Subcutaneous abdominal adipose tissue (tissue), 5 donors: Measurements from ENCODE around the gene TXK.

ENCODE experiments used
- H3K27ac ChIP-seq: one replicate; pipeline ENCODE4 v1.7.0; 2013; ENCODE audit warnings: low read depth, mild to moderate bottlenecking, inconsistent platforms, low read length, moderate library complexity
- H3K27me3 ChIP-seq, 5 donors: one replicate each; pipeline ENCODE4 v1.7.0; 2013; ENCODE audit warnings: low read length in 5 of 5, inconsistent platforms in 1 of 5; ENCODE audit not compliant: control insufficient read depth in 5 of 5, insufficient read depth in 4 of 5
- H3K36me3 ChIP-seq, 5 donors: one replicate each; pipeline ENCODE4 v1.7.0; 2013; ENCODE audit warnings: low read length in 5 of 5; ENCODE audit not compliant: control insufficient read depth in 5 of 5, insufficient read depth in 5 of 5
- H3K4me1 ChIP-seq, 5 donors: one replicate each; pipeline ENCODE4 v1.7.0; 2013; ENCODE audit warnings: low read length in 5 of 5, mild to moderate bottlenecking in 3 of 5, moderate library complexity in 1 of 5; ENCODE audit not compliant: control insufficient read depth in 5 of 5, insufficient read depth in 5 of 5
- H3K4me3 ChIP-seq, 5 donors: one replicate each; pipeline ENCODE4 v1.7.0; 2013; ENCODE audit warnings: low read length in 5 of 5, low read depth in 1 of 5
- H3K9ac ChIP-seq, 5 donors: one replicate each; pipeline ENCODE4 v1.7.0; 2013; ENCODE audit warnings: low read length in 5 of 5, mild to moderate bottlenecking in 4 of 5, moderate library complexity in 3 of 5
- H3K9me3 ChIP-seq, 5 donors: one replicate each; pipeline ENCODE4 v1.7.0; 2013; ENCODE audit warnings: low read length in 5 of 5; ENCODE audit not compliant: control insufficient read depth in 5 of 5
- donor health status: healthy.
- donor health status: healthy.
- donor health status: healthy.
- donor health status: healthy.
- donor health status: healthy.

Gene TXK

DNA sequence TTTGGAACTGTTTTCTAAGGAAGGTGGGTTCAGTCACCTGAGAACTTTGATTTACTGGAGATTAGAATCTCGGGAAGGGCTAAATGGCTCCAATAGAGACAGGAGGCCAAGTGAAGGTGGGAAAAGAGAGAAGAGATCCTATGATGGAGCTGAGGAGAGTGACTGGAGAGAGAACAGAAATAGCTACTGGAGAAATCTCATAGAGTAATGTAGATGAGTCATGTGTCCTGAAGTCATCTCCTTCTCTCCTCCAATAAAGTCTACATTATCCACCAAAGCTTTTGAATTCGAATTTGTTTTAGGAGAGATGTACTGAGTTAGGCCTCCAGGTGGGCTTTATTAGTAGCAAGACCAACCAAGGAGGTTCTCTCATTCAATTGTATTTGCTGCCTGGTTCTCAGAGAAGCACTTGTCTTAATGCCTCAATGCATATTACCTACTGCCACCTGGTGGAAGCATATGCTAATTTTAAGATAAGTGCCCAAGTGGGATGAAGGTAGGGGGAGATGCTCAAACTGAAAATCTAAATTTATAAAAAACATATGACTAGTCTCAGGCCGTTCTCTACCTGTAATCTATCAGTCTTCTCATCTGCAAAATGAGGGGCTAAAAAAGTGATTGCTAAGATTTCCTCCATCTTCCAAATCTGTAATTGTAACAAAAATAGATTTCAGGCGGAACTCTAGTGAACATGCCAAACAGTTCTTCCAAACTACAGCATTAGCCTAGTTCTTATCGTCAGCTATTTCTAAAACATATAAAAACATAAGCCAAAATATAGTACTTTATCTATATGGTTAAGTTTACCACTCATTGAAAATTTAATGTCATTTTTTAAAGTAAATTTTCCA is 24.4 kb downstream of the TXK start:
- Histone ChIP-seq H3K9ac (no peak overlapping the region), H3K27ac (no peak overlapping the region), H3K9me3 (no peaks in the 10 kb centered on the region), H3K4me1 (no peaks in the 10 kb centered on the region), H3K27me3 (no peaks in the 10 kb centered on the region), H3K36me3 (no peaks in the 10 kb centered on the region), H3K4me3 (no peak overlapping the region)

DNA sequence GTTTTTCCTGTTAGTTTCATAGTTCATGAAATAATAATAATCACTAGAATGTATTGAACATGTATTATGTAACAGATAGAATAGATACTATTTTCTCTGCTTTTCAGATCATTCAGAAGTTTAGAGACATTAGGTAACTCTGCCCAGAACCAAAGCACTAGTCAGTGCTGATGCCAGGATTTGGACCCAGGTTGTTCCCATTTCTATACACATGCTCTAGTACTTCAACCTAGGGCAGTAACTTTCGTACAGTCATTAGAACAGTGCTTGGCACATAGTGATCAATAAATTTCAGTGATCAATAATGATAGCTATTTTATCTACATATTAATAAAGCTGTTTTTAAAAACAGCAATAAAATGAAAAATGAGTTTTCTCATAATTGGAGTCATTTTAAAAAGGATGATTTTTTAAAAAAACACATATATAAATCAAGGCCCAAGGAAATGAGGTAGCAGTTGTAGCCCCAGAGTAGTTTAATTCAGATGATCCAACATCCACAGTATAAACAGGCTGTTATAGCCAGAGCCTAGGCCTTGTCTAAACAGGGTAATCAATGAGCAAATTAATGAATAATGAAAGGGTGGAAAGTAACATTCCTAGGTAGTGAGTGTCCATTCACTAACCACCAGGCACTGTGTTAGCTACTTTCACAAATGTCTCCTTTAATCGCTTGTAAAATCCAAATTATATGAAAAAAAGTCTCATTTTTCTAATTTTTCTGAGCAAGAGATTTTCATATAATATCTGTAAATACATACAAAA is 25.6 kb downstream of the TXK start:
- Histone ChIP-seq H3K27me3 (no peaks in the 10 kb centered on the region), H3K9ac (no peak overlapping the region), H3K27ac (no peak overlapping the region)

DNA sequence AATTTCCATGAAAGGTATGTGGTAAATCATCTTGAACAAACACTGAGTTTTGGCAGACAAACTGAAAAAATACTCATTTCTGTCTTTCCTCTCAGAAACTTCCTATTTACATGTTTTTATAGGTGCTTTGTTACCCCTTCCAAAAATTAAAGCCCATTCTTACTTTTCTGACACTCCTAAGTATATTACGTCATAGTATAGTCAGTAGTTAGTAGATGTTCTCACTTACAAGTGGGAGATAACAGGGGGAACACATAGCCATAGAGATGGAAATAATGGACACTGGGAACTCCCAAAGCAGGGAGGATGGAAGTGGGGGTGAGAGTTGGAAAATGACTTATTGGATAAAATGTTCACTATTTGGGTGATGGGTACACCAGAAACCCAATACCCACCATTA is 28.8 kb downstream of the TXK start:
- no peaks in the 10 kb centered on the region for H3K9me3 ChIP-seq
- no peak overlapping the region for H3K4me3 ChIP-seq
- no peaks in the 10 kb centered on the region for H3K27me3 ChIP-seq
- H3K9ac ChIP-seq, result no peak overlapping the region
- H3K27ac ChIP-seq, result no peak overlapping the region
- no peaks in the 10 kb centered on the region for H3K4me1 ChIP-seq
- no peaks in the 10 kb centered on the region for H3K36me3 ChIP-seq

More for the DNA sequence above, 25.6 kb downstream of the TXK start:
- Histone ChIP-seq H3K9me3 (no peaks in the 10 kb centered on the region), H3K4me1 (no peaks in the 10 kb centered on the region), H3K36me3 (no peaks in the 10 kb centered on the region), H3K4me3 (no peak overlapping the region)

DNA sequence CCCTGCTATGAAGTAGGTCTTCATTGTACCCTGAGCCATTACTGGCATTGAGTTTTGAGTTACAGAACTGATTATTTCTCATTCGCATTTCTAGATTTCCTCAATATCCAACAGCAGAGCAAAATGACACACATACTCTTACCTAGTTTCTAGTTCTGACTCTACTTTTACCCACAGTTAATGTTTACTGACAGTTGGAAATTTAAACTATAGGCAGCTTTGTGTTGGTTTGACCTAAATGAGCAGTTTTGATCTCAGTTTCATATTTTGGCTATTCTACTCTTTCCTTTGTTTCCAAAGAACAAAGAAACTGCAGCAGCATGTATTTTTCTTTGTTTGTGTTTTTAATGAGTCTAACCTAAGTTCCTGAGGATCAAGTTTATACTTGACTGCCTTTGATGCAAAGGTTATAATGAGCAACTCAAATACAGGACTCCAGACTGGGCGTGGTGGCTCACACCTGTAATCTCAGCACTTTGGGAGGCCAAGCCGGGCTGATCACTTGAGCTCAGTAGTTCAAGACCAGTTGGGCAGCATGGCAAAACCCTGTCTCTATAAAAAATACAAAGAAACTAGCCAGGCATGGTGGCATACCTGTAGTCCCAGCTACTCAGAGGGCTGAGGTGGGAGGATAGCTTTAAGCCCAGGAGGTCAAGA is 30.4 kb downstream of the TXK start:
- Histone ChIP-seq H3K9me3 (no peaks in the 10 kb centered on the region), H3K36me3 (no peaks in the 10 kb centered on the region), H3K27me3 (no peaks in the 10 kb centered on the region), H3K4me3 (no peak overlapping the region), H3K27ac (no peak overlapping the region), H3K4me1 (no peaks in the 10 kb centered on the region), H3K9ac (no peak overlapping the region)

DNA sequence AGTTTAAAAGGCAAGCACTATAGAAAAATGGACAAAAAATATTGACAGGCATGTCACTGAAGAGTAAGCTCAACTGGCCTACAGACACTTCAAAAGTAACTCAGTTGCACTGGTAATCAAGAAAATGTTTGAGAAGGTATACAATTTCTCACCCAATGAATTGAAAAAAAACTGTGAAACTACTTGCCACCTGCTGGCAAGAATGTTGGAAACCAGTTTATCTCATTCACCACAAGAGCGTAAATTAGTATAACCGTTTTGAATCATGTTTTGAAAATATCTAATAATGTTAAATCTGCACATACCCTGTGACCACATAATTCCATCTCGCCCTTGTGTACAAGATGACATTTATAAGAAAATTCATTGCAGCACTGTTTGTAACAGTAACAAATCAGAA is 31.7 kb downstream of the TXK start:
- Histone ChIP-seq H3K27ac (no peak overlapping the region), H3K9ac (no peak overlapping the region), H3K4me1 (no peaks in the 10 kb centered on the region)

DNA sequence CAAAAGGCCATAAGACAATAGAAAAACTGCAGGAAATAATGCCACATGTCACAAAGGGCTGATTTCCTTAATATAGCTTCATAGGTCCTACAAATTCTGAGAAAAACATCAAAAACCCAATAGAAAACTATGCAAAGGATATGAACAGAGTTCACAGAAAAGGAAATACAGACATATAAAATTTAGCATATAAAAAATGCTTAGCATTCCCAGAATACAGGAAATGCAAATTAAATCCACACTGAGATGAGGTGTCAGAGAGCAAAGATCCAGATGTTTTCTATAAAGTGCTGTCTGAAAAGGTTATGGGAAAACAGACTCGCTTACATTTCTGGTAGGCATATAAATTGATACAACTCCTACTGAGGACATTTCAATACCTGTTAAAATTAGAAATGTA is 33.8 kb downstream of the TXK start:
- Histone ChIP-seq H3K4me1 (no peaks in the 10 kb centered on the region), H3K9ac (no peak overlapping the region), H3K27me3 (no peaks in the 10 kb centered on the region), H3K27ac (no peak overlapping the region), H3K9me3 (no peaks in the 10 kb centered on the region), H3K4me3 (no peak overlapping the region), H3K36me3 (no peaks in the 10 kb centered on the region)

More for the DNA sequence above, 31.7 kb downstream of the TXK start:
- H3K9me3 ChIP-seq, result no peaks in the 10 kb centered on the region
- no peaks in the 10 kb centered on the region for H3K36me3 ChIP-seq
- H3K27me3 ChIP-seq, result no peaks in the 10 kb centered on the region
- no peak overlapping the region for H3K4me3 ChIP-seq

DNA sequence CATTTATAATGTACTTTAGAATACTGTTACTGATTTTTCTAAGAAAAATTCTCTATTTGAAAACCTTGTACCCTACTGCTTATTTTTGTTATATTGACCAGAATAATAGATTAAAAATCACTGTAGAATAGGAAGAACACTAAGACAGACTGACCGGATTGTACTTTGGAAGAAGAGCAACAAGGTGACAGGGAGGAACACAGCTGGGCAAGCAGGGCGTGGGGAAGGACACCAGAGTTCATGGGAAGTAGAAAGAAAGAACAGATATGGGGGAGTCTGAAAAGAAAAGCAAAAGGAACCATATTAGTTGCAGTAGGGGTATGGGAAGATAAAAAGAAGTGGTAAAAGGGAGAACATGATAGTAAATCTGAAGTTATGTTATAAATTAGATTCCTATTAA is 38.6 kb downstream of the TXK start:
- Histone ChIP-seq H3K4me1 (no peaks in the 10 kb centered on the region), H3K4me3 (no peak overlapping the region), H3K9ac (no peak overlapping the region), H3K36me3 (no peaks in the 10 kb centered on the region), H3K27ac (no peak overlapping the region), H3K27me3 (peaks cover 0 to 3% (median 0%) of the 10 kb centered on the region in 5 donors), H3K9me3 (no peaks in the 10 kb centered on the region)

DNA sequence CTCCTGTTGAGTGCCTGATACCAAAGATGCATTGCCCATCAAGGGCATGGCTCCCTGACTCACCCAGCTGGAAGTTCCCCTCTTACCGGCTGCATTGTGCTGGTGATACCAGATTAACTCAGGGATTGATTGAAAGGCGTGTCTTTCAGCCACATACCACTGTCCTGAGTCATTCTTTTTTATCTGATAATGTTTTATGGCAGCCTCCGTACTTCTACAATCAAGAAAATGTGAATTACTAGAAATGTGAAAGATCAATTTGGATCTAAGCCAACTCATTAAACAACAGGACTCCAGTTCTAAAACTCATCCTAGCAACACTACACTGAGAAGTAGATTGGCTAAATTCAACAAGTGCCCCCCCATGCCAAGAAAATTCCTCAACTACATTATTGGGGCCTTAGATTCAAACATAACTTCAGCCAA is 40.0 kb downstream of the TXK start:
- H3K9me3 ChIP-seq, result no peaks in the 10 kb centered on the region
- no peaks in the 10 kb centered on the region for H3K36me3 ChIP-seq
- H3K4me3 ChIP-seq, result no peak overlapping the region
- peaks cover 0 to 3% (median 0%) of the 10 kb centered on the region in 5 donors for H3K27me3 ChIP-seq
- H3K4me1 ChIP-seq, result no peaks in the 10 kb centered on the region
- H3K9ac ChIP-seq, result no peak overlapping the region
- H3K27ac ChIP-seq, result no peak overlapping the region

DNA sequence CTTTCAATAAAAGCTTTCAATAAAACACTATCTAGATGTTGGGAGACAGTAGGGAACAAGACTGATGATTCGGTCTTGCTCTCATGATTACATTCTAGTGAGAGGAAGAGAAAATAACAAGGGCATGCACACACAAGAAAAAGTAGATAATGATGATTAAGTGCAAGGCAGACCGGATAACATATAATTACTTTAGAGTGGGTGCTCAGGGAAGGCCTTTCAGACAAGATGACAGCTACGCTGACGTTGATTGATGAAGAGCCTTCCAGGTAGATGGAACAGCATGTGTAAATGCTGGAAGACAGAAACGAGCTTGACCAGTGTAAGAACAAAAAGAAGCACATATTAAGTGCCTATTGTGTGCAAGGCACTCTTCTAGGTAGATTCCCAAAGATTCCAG is 43.4 kb downstream of the TXK start:
- Histone ChIP-seq H3K27me3 (peaks cover 0 to 3% (median 0%) of the 10 kb centered on the region in 5 donors), H3K9me3 (no peaks in the 10 kb centered on the region), H3K4me1 (no peaks in the 10 kb centered on the region), H3K27ac (no peak overlapping the region), H3K9ac (no peak overlapping the region), H3K36me3 (no peaks in the 10 kb centered on the region), H3K4me3 (no peak overlapping the region)
